ENCODE data around the gene PPM1B.
"Not testable (repeated sequence)": the region's sequence is repeated elsewhere in the genome, so short reads cannot be mapped to it uniquely, and the experiment has no call there.

The PPM1B gene

GRCh38 chr2:44254023-44254422 is 85.3 kb downstream of the PPM1B start:
- Histone ChIP-seq H3K27me3 (ENCODE audit: insufficient read depth, low read depth) (no peaks in the 10 kb centered on the region), H3K27ac (no peak overlapping the region)

GRCh38 chr2:44255704-44256103 is 87.0 kb downstream of the PPM1B start:
- H3K9ac ChIP-seq; H4K20me1 ChIP-seq (ENCODE audit: insufficient read depth); H2AFZ ChIP-seq (ENCODE audit: low read depth); H3K4me2 ChIP-seq; H3K27me3 ChIP-seq (ENCODE audit: insufficient read depth, low read depth); H3K36me3 ChIP-seq (ENCODE audit: insufficient read depth); H3K79me2 ChIP-seq (ENCODE audit: insufficient read depth, low read depth); H3K4me3 ChIP-seq (IDR thresholded peaks at IDR 0.05; ENCODE audit: insufficient read depth, low read depth, low read length); H3K4me1 ChIP-seq (ENCODE audit: low read depth, poor library complexity, severe bottlenecking); H3K27ac ChIP-seq: not testable (repeated sequence)

More at GRCh38 chr2:44254023-44254422, 85.3 kb downstream of the PPM1B start:
- H3K9ac ChIP-seq = no peak overlapping the region
- no peaks in the 10 kb centered on the region for H3K4me1 ChIP-seq (ENCODE audit: low read depth, poor library complexity, severe bottlenecking)
- H4K20me1 ChIP-seq (ENCODE audit: insufficient read depth) = no peaks in the 10 kb centered on the region
- H3K4me2 ChIP-seq = no peak overlapping the region
- H3K4me3 ChIP-seq (IDR thresholded peaks at IDR 0.05; ENCODE audit: insufficient read depth, low read depth, low read length) = no peak overlapping the region
- no peak for TF ChIP-seq CTCF (conservative IDR thresholded peaks at IDR 0.05; ENCODE audit: low read depth, low read length)
- no peak overlapping the region for H2AFZ ChIP-seq (ENCODE audit: low read depth)
- no peaks in the 10 kb centered on the region for H3K79me2 ChIP-seq (ENCODE audit: insufficient read depth, low read depth)
- no peaks in the 10 kb centered on the region for H3K36me3 ChIP-seq (ENCODE audit: insufficient read depth)

GRCh38 chr2:44257802-44258201 is 89.1 kb downstream of the PPM1B start:
- not testable (repeated sequence) for H3K4me1 ChIP-seq (ENCODE audit: low read depth, poor library complexity, severe bottlenecking); H3K27me3 ChIP-seq (ENCODE audit: insufficient read depth, low read depth); H4K20me1 ChIP-seq (ENCODE audit: insufficient read depth); H3K27ac ChIP-seq; H3K36me3 ChIP-seq (ENCODE audit: insufficient read depth); H3K4me2 ChIP-seq; H3K79me2 ChIP-seq (ENCODE audit: insufficient read depth, low read depth); H3K4me3 ChIP-seq (IDR thresholded peaks at IDR 0.05; ENCODE audit: insufficient read depth, low read depth, low read length); H3K9ac ChIP-seq; H2AFZ ChIP-seq (ENCODE audit: low read depth)

GRCh38 chr2:44267269-44267795 is 98.7 kb downstream of the PPM1B start:
- Histone ChIP-seq H3K79me2 (ENCODE audit: insufficient read depth, low read depth) (no peaks in the 10 kb centered on the region), H3K4me1 (ENCODE audit: low read depth, poor library complexity, severe bottlenecking) (no peaks in the 10 kb centered on the region), H3K27me3 (ENCODE audit: insufficient read depth, low read depth) (no peaks in the 10 kb centered on the region), H3K36me3 (ENCODE audit: insufficient read depth) (no peaks in the 10 kb centered on the region), H3K9ac (no peak overlapping the region), H3K27ac (no peak overlapping the region), H3K4me3 (IDR thresholded peaks at IDR 0.05; ENCODE audit: insufficient read depth, low read depth, low read length) (no peak overlapping the region), H4K20me1 (ENCODE audit: insufficient read depth) (no peaks in the 10 kb centered on the region), H3K4me2 (no peak overlapping the region), H2AFZ (ENCODE audit: low read depth) (no peak overlapping the region)
- TF ChIP-seq CTCF (conservative IDR thresholded peaks at IDR 0.05; ENCODE audit: low read depth, low read length) = no peak

- Histone ChIP-seq H3K4me1 (ENCODE audit: low read depth, poor library complexity, severe bottlenecking) (no peaks in the 10 kb centered on the region), H3K4me2 (no peak overlapping the region), H3K36me3 (ENCODE audit: insufficient read depth) (no peaks in the 10 kb centered on the region), H3K79me2 (ENCODE audit: insufficient read depth, low read depth) (no peaks in the 10 kb centered on the region), H3K9ac (no peak overlapping the region), H3K4me3 (IDR thresholded peaks at IDR 0.05; ENCODE audit: insufficient read depth, low read depth, low read length) (no peak overlapping the region), H4K20me1 (ENCODE audit: insufficient read depth) (no peaks in the 10 kb centered on the region), H3K27ac (no peak overlapping the region), H2AFZ (ENCODE audit: low read depth) (no peak overlapping the region), H3K27me3 (ENCODE audit: insufficient read depth, low read depth) (no peaks in the 10 kb centered on the region)
- TF ChIP-seq CTCF (conservative IDR thresholded peaks at IDR 0.05; ENCODE audit: low read depth, low read length) = no peak
Measured at GRCh38 chr2:44267796-44268648, 99.3 kb downstream of the PPM1B start.

Measured in KMS-11 (cell line).